PC-3 (cell line): ENCODE data around the gene GPATCH2L.

ENCODE experiments used
- EZH2 ChIP-seq: fragments of 300-600 bp; sonication (generic); IDR thresholded peaks from one replicate; pipeline ENCODE4 v1.6.1; 2017; ENCODE audit warnings: antibody characterized with exemption, mild to moderate bottlenecking, low read length; ENCODE audit not compliant: unreplicated experiment
- EZH2phosphoT487 ChIP-seq: fragments of 300-600 bp; sonication (generic); IDR thresholded peaks from 2 replicates; pipeline ENCODE4 v1.6.1; 2018; ENCODE audit warnings: mild to moderate bottlenecking, antibody characterized with exemption, low read length, borderline replicate concordance
- TF ChIP-seq, protein P1 (sequence below): fragments of 300-600 bp; sonication (generic); conservative IDR thresholded peaks from 2 replicates; pipeline ENCODE4 v1.5.1; 2017; ENCODE audit warnings: antibody characterized with exemption, low read depth, mild to moderate bottlenecking, low read length

DNA sequence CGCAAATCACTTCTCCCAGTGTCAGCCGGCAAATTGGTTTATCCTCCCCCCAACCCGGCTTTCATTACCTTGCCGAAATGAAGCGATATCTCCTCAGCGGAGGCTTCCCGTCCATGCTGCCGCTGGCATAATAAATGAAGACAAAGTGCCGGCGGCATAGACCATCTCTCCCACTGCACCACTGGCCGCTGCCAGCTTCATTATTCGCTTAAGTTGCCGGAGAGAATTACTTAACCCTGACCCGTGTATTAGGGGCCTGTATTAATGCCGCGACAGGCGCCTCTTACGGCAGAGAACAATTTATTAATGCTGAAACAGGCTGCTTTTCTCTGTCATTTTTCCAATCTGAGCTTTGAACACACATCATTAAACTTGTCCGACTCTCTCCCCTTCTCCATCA lies 17.5 kb upstream of the GPATCH2L start:
- TF ChIP-seq, protein P1, sequence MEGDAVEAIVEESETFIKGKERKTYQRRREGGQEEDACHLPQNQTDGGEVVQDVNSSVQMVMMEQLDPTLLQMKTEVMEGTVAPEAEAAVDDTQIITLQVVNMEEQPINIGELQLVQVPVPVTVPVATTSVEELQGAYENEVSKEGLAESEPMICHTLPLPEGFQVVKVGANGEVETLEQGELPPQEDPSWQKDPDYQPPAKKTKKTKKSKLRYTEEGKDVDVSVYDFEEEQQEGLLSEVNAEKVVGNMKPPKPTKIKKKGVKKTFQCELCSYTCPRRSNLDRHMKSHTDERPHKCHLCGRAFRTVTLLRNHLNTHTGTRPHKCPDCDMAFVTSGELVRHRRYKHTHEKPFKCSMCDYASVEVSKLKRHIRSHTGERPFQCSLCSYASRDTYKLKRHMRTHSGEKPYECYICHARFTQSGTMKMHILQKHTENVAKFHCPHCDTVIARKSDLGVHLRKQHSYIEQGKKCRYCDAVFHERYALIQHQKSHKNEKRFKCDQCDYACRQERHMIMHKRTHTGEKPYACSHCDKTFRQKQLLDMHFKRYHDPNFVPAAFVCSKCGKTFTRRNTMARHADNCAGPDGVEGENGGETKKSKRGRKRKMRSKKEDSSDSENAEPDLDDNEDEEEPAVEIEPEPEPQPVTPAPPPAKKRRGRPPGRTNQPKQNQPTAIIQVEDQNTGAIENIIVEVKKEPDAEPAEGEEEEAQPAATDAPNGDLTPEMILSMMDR: no peak
- no peak for TF ChIP-seq EZH2phosphoT487
- no peak for TF ChIP-seq EZH2
